ENCODE data around the gene CBARP. TPM values are rescaled to one million over a fixed set of nuclear protein-coding genes. Genes with fewer than 3 reads are reported as not detected.

Gene CBARP
- polyA plus RNA-seq, 3 donors: not detected

GRCh38 chr19:1235625-1236538 lies 1.9 kb downstream of the CBARP start:
- Mint-ChIP-seq H3K27me3 (ENCODE audit: low read depth in 3 of 3) (peaks cover 29 to 55% (median 41%) of the 10 kb centered on the region in 3 donors), H3K9me3 (peaks cover 0 to 12% (median 2%) of the 10 kb centered on the region in 7 donors), H3K4me3 (peak overlapping the region in 1 of 2 donors; percentile 51), H3K27ac (no peak overlapping the region), H3K36me3 (peaks cover 0 to 11% of the 10 kb centered on the region in 2 donors), H3K4me1 (peaks cover 23% of the 10 kb centered on the region)
- peaks cover 19 to 31% of the 10 kb centered on the region in 2 donors for H3K4me1 ChIP-seq (ENCODE audit: control insufficient read depth in 1 of 2, insufficient read depth in 2 of 2, low read length in 2 of 2)
- no peak overlapping the region for H3K27ac ChIP-seq (ENCODE audit: low read depth in 1 of 2, low read length in 2 of 2)
- H2AFZ ChIP-seq (ENCODE audit: insufficient read depth, low read depth, low read length, poor library complexity, severe bottlenecking): no peak overlapping the region
- peaks cover 13% of the 10 kb centered on the region for H4K20me1 ChIP-seq (ENCODE audit: insufficient read depth, low read length)
- no peaks in the 10 kb centered on the region for H3K9me3 ChIP-seq (replicated peaks in 1 of 2; ENCODE audit: control insufficient read depth in 1 of 2, insufficient read depth in 1 of 2, low read length in 2 of 2)
- H3K4me3 ChIP-seq (replicated peaks in 1 of 3; ENCODE audit: low read depth in 2 of 3, low read length in 3 of 3): no peak overlapping the region
- intact Hi-C loops (cut with micrococcal nuclease): loop anchor here in 1 of 2 donors (5.0 kb wide), 1 partner anchor 34 kb away; no protein-coding TSS in a partner anchor
- H3K79me2 ChIP-seq (ENCODE audit: insufficient read depth, low read length): no peaks in the 10 kb centered on the region
- H3K36me3 ChIP-seq (replicated peaks in 1 of 2; ENCODE audit: control insufficient read depth in 1 of 2, insufficient read depth in 2 of 2, low read length in 2 of 2): no peaks in the 10 kb centered on the region
- no peak overlapping the region for H3K4me2 ChIP-seq (replicated peaks; ENCODE audit: extremely low read depth, low read length, poor library complexity, severe bottlenecking)
- DNase-seq: no peak
- 91% methylated on average over 27 of the region's 39 CpGs for WGBS (ENCODE audit: insufficient coverage)
- H3K9ac ChIP-seq (ENCODE audit: insufficient read depth, low read length, poor library complexity, severe bottlenecking): no peak overlapping the region
- no peak for TF ChIP-seq CTCF (IDR thresholded peaks at IDR 0.05)
- H3K27me3 ChIP-seq (ENCODE audit: control insufficient read depth in 2 of 2, insufficient read depth in 2 of 2, low read length in 2 of 2): peaks cover 11 to 43% of the 10 kb centered on the region in 2 donors

GRCh38 chr19:1234955-1235380 lies 2.8 kb downstream of the CBARP start:
- DNase-seq: no peak
- peaks cover 20% of the 10 kb centered on the region for H3K4me1 Mint-ChIP-seq

More at GRCh38 chr19:1234955-1235380, 2.8 kb downstream of the CBARP start:
- H3K27ac ChIP-seq (ENCODE audit: low read depth in 1 of 2, low read length in 2 of 2): no peak overlapping the region
- no peak overlapping the region for H3K4me2 ChIP-seq (replicated peaks; ENCODE audit: extremely low read depth, low read length, poor library complexity, severe bottlenecking)
- peaks cover 0 to 12% (median 2%) of the 10 kb centered on the region in 7 donors for H3K9me3 Mint-ChIP-seq
- no peaks in the 10 kb centered on the region for H3K9me3 ChIP-seq (replicated peaks in 1 of 2; ENCODE audit: control insufficient read depth in 1 of 2, insufficient read depth in 1 of 2, low read length in 2 of 2)
- peaks cover 0 to 11% of the 10 kb centered on the region in 2 donors for H3K36me3 Mint-ChIP-seq
- H4K20me1 ChIP-seq (ENCODE audit: insufficient read depth, low read length): peaks cover 13% of the 10 kb centered on the region
- no peak overlapping the region for H2AFZ ChIP-seq (ENCODE audit: insufficient read depth, low read depth, low read length, poor library complexity, severe bottlenecking)
- no peak for TF ChIP-seq CTCF (IDR thresholded peaks at IDR 0.05)
- no peaks in the 10 kb centered on the region for H3K36me3 ChIP-seq (replicated peaks in 1 of 2; ENCODE audit: control insufficient read depth in 1 of 2, insufficient read depth in 2 of 2, low read length in 2 of 2)
- H3K4me3 ChIP-seq (replicated peaks in 1 of 3; ENCODE audit: low read depth in 2 of 3, low read length in 3 of 3): no peak overlapping the region
- peaks cover 29 to 51% (median 41%) of the 10 kb centered on the region in 3 donors for H3K27me3 Mint-ChIP-seq (ENCODE audit: low read depth in 3 of 3)
- peaks cover 13 to 22% of the 10 kb centered on the region in 2 donors for H3K4me1 ChIP-seq (ENCODE audit: control insufficient read depth in 1 of 2, insufficient read depth in 2 of 2, low read length in 2 of 2)
- H3K9ac ChIP-seq (ENCODE audit: insufficient read depth, low read length, poor library complexity, severe bottlenecking): no peak overlapping the region
- H3K27me3 ChIP-seq (ENCODE audit: control insufficient read depth in 2 of 2, insufficient read depth in 2 of 2, low read length in 2 of 2): peaks cover 11 to 42% of the 10 kb centered on the region in 2 donors
- H3K79me2 ChIP-seq (ENCODE audit: insufficient read depth, low read length): no peaks in the 10 kb centered on the region
- intact Hi-C loops (cut with micrococcal nuclease): loop anchor here in 1 of 2 donors (5.0 kb wide), 1 partner anchor 33 kb away; no protein-coding TSS in a partner anchor
- WGBS (ENCODE audit: insufficient coverage): 92% methylated on average over 42 of the region's 43 CpGs
- H3K4me3 Mint-ChIP-seq: no peak overlapping the region
- no peak overlapping the region for H3K27ac Mint-ChIP-seq
